Activated CD4-positive, CD25-positive, alpha-beta regulatory T cell treated with anti-CD3 and anti-CD28 coated beads, Interleukin-2, amount 50 U/mL, for 16 hours (primary cell): ENCODE measurements around the gene TPST1.
"Not testable (repeated sequence)": the region's sequence is repeated elsewhere in the genome, so short reads cannot be mapped to it uniquely, and the experiment has no call there.

Source experiments
- DNase-seq: peaks from one replicate; pipeline ENCODE4 v3.0.0-alpha.2; 2020; ENCODE audit warnings: low read depth, low spot score

Gene TPST1

GRCh38 chr7:66331883-66332282, 126.7 kb downstream of the TPST1 start:
- no peak for DNase-seq

- DNase-seq: no peak
Observed at GRCh38 chr7:66333443-66333842, 128.3 kb downstream of the TPST1 start.

- no peak for DNase-seq
Observed at GRCh38 chr7:66335318-66335717, 130.2 kb downstream of the TPST1 start.

GRCh38 chr7:66336760-66337159, 131.6 kb downstream of the TPST1 start:
- DNase-seq: no peak

GRCh38 chr7:66339141-66339540, 134.0 kb downstream of the TPST1 start:
- no peak for DNase-seq

- DNase-seq: no peak
Observed at GRCh38 chr7:66344166-66344565, 139.0 kb downstream of the TPST1 start.

GRCh38 chr7:66348531-66348930, 143.4 kb downstream of the TPST1 start:
- DNase-seq: no peak

GRCh38 chr7:66348959-66349358, 143.8 kb downstream of the TPST1 start:
- no peak for DNase-seq

- DNase-seq: no peak
Observed at GRCh38 chr7:66352071-66352470, 146.9 kb downstream of the TPST1 start.

GRCh38 chr7:66353547-66353946, 148.4 kb downstream of the TPST1 start:
- DNase-seq: no peak

GRCh38 chr7:66355756-66356155, 150.6 kb downstream of the TPST1 start:
- DNase-seq: no peak

GRCh38 chr7:66356277-66356721, 151.2 kb downstream of the TPST1 start:
- no peak for DNase-seq

- no peak for DNase-seq
Observed at GRCh38 chr7:66357087-66357486, 152.0 kb downstream of the TPST1 start.

GRCh38 chr7:66359656-66360211, 154.6 kb downstream of the TPST1 start:
- DNase-seq: no peak

GRCh38 chr7:66362136-66362535, 157.0 kb downstream of the TPST1 start:
- DNase-seq: no peak

GRCh38 chr7:66363635-66364034, 158.5 kb downstream of the TPST1 start:
- DNase-seq: no peak

- DNase-seq: not testable (repeated sequence)
Observed at GRCh38 chr7:66365031-66365430, 159.9 kb downstream of the TPST1 start.

- no peak for DNase-seq
Observed at GRCh38 chr7:66371096-66371824, 166.1 kb downstream of the TPST1 start.

- DNase-seq: not testable (repeated sequence)
Observed at GRCh38 chr7:66374141-66374840, 169.2 kb downstream of the TPST1 start.

- no peak for DNase-seq
Observed at GRCh38 chr7:66376264-66376945, 171.3 kb downstream of the TPST1 start.

GRCh38 chr7:66377045-66377444, 171.9 kb downstream of the TPST1 start:
- no peak for DNase-seq

- DNase-seq: no peak
Observed at GRCh38 chr7:66377714-66378113, 172.6 kb downstream of the TPST1 start.
